ENCODE results near the gene SS18L1.
"Not testable (repeated sequence)": the region's sequence is repeated elsewhere in the genome, so short reads cannot be mapped to it uniquely, and the experiment has no call there.

SS18L1 gene

GRCh38 chr20:62143081-62143956 lies at the start of gene SS18L1, which contains the start of gene PSMA7:
TSS of gene SS18L1 (plus strand) at chr20:62143769. CDS start at chr20:62143821, 52 bp downstream.
TSS of gene PSMA7 (minus strand) at chr20:62143394. CDS start at chr20:62143303, 91 bp downstream.
- in situ Hi-C loops (cut with MboI; ENCODE audit: low sequenced_read_pairs), result no loop called here

- in situ Hi-C loops (cut with MboI; ENCODE audit: low sequenced_read_pairs), result no loop called here
These were observed 46.9 kb upstream of the SS18L1 start for GRCh38 chr20:62096421-62097380.

- in situ Hi-C loops (cut with MboI; ENCODE audit: low sequenced_read_pairs), result no loop called here
These were observed 45.6 kb upstream of the SS18L1 start for GRCh38 chr20:62097881-62098407.

- in situ Hi-C loops (cut with MboI; ENCODE audit: low sequenced_read_pairs), result no loop called here
These were observed 42.5 kb upstream of the SS18L1 start for GRCh38 chr20:62101078-62101477.

GRCh38 chr20:62103508-62104233 lies 39.9 kb upstream of the SS18L1 start:
- in situ Hi-C loops (cut with MboI; ENCODE audit: low sequenced_read_pairs), result no loop called here

- in situ Hi-C loops (cut with MboI; ENCODE audit: low sequenced_read_pairs), result no loop called here
These were observed 39.3 kb upstream of the SS18L1 start for GRCh38 chr20:62104234-62104789.

- in situ Hi-C loops (cut with MboI; ENCODE audit: low sequenced_read_pairs), result no loop called here
These were observed 38.7 kb upstream of the SS18L1 start for GRCh38 chr20:62104791-62105345.

- in situ Hi-C loops (cut with MboI; ENCODE audit: low sequenced_read_pairs), result no loop called here
These were observed 38.0 kb upstream of the SS18L1 start for GRCh38 chr20:62105592-62105991.

- in situ Hi-C loops (cut with MboI; ENCODE audit: low sequenced_read_pairs), result no loop called here
These were observed 32.4 kb upstream of the SS18L1 start for GRCh38 chr20:62111148-62111547.

- in situ Hi-C loops (cut with MboI; ENCODE audit: low sequenced_read_pairs), result no loop called here
These were observed 31.2 kb upstream of the SS18L1 start for GRCh38 chr20:62112368-62112767.

GRCh38 chr20:62114894-62115293 lies 28.7 kb upstream of the SS18L1 start:
- in situ Hi-C loops (cut with MboI; ENCODE audit: low sequenced_read_pairs), result no loop called here

GRCh38 chr20:62115800-62116407 lies 27.7 kb upstream of the SS18L1 start:
- in situ Hi-C loops (cut with MboI; ENCODE audit: low sequenced_read_pairs), result not testable (repeated sequence)

GRCh38 chr20:62116558-62117361 lies 26.8 kb upstream of the SS18L1 start:
- in situ Hi-C loops (cut with MboI; ENCODE audit: low sequenced_read_pairs), result no loop called here

GRCh38 chr20:62117362-62117646 lies 26.3 kb upstream of the SS18L1 start:
- in situ Hi-C loops (cut with MboI; ENCODE audit: low sequenced_read_pairs), result no loop called here

- in situ Hi-C loops (cut with MboI; ENCODE audit: low sequenced_read_pairs), result no loop called here
These were observed 25.9 kb upstream of the SS18L1 start for GRCh38 chr20:62117658-62118057.

GRCh38 chr20:62118113-62119043 lies 25.2 kb upstream of the SS18L1 start:
- in situ Hi-C loops (cut with MboI; ENCODE audit: low sequenced_read_pairs), result no loop called here

GRCh38 chr20:62119115-62119514 lies 24.5 kb upstream of the SS18L1 start:
- in situ Hi-C loops (cut with MboI; ENCODE audit: low sequenced_read_pairs), result no loop called here

All from HL-60/S4 treated with retinoic acid at 250 ng/mL for 4 days and 3 days (cell line).